Measurements from ENCODE around the gene FURIN.
A peak's percentile ranks its signal among the peaks of the same experiment; 100 is the strongest.
"Not testable (repeated sequence)": the region's sequence is repeated elsewhere in the genome, so short reads cannot be mapped to it uniquely, and the experiment has no call there.

Gene FURIN

GRCh38 chr15:90845201-90845949 lies 23.0 kb upstream of the FURIN start:
- no peak for DNase-seq

- not testable (repeated sequence) for DNase-seq
These were observed 19.0 kb upstream of the FURIN start for GRCh38 chr15:90849424-90849823.

- no peak for DNase-seq
These were observed 17.3 kb upstream of the FURIN start for GRCh38 chr15:90851114-90851513.

GRCh38 chr15:90851940-90852339 lies 16.4 kb upstream of the FURIN start:
- no peak for DNase-seq

GRCh38 chr15:90855139-90855538 lies 13.2 kb upstream of the FURIN start:
- DNase-seq, result no peak

- DNase-seq, result no peak
These were observed 11.1 kb upstream of the FURIN start for GRCh38 chr15:90857337-90857736.

GRCh38 chr15:90857883-90858443 lies 10.4 kb upstream of the FURIN start:
- no peak for DNase-seq

GRCh38 chr15:90859234-90860131 lies 8.9 kb upstream of the FURIN start:
- no peak for DNase-seq

- no peak for DNase-seq
These were observed 7.9 kb upstream of the FURIN start for GRCh38 chr15:90860450-90860849.

- DNase-seq, result no peak
These were observed 7.3 kb upstream of the FURIN start for GRCh38 chr15:90860942-90861675.

- no peak for DNase-seq
These were observed 5.9 kb upstream of the FURIN start for GRCh38 chr15:90862487-90862886.

- no peak for DNase-seq
These were observed 5.2 kb upstream of the FURIN start for GRCh38 chr15:90862964-90863778.

- DNase-seq, result no peak
These were observed 4.4 kb upstream of the FURIN start for GRCh38 chr15:90863987-90864386.

- DNase-seq, result no peak
These were observed 3.9 kb upstream of the FURIN start for GRCh38 chr15:90864507-90864906.

- no peak for DNase-seq
These were observed 2.7 kb upstream of the FURIN start for GRCh38 chr15:90865702-90866101.

- DNase-seq, result no peak
These were observed 2.1 kb upstream of the FURIN start for GRCh38 chr15:90866161-90866715.

GRCh38 chr15:90866800-90867199 lies 1.6 kb upstream of the FURIN start:
- no peak for DNase-seq

- DNase-seq, result peak; percentile 85
These were observed 753 bp downstream of the FURIN start for GRCh38 chr15:90869140-90869541.

- peak; percentile 83 for DNase-seq
These were observed 1.4 kb downstream of the FURIN start for GRCh38 chr15:90869601-90870353.

- peak; percentile 34 for DNase-seq
These were observed 2.2 kb downstream of the FURIN start for GRCh38 chr15:90870354-90871138.

All from hematopoietic multipotent progenitor cell treated with erythropoietin and hydrocortisone succinate and interleukin-3 and kit ligand, for 8 days (in vitro differentiated cells).